Measurements from ENCODE around the gene ZNF467.

The ZNF467 gene

DNA sequence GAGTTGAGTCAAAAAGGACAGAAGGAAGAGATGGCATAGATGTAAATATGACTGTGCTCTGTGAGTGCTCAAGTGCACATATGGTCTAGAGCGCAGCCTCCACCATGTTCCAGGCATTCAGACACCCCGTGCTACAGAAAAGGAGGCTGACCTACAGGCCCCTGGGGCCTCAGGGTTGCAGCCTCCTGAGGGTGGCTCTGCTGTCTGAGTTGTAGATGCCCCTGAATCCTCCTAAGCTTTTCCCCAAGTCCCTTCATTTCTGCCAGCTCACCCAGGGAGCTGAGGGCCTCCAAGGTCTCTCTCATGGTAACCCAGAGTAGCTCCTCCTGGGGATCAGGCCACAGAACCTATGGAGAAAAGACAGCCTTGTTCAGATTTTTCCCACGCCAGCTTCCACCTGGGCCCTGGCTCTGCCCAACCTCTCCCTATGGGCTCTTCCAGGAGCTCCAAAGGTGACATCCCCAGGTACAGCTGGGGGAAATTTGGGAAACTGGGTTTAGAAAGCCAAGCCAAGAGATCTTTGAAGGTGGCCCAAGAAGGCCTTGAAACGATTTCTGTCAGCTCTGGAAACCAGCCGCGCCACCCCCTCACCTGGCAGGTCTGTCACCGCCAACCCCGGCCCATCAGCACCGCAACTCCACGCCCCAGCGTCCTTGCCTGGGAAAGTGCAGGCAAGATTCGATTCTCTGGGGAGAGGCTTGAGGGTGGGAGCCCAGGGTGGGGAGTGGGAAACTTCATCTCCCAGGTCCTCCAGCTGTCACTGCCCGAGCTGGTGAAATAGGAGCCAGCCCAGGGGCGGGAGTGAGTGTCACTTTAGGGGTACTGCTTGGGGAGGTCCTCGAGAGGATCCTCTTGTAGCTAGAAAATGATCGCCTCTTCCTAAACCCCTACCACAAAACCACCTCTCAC, 2.4 kb downstream of the ZNF467 start:
- DNase-seq (ENCODE audit: low read depth) = no peak

GRCh38 chr7:149769915-149770314, 3.5 kb downstream of the ZNF467 start:
- no peak for DNase-seq (ENCODE audit: low read depth)

DNA sequence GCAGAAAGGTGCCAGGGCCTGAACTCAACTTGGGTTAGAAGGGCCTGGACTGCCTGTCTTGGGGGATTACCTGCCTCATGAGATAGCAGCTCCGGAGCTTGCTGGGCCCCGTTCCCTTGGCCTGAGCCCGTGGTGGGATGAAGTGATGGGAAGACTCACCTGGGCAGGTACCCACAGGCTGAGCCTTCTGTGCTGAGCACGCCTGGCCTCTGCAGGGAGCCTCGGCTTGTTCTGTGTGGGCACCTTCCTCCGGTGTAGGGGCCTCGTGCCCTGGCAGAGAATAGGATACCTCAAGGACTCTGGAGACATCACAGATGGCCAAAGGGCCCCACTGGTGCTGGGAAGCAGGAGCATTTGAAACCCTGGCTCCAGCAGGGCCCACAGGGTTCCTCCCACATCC, 4.5 kb downstream of the ZNF467 start:
- no peak for DNase-seq (ENCODE audit: low read depth)

- DNase-seq (ENCODE audit: low read depth) = no peak
Observed at GRCh38 chr7:149767068-149767467, 6.3 kb downstream of the ZNF467 start.

- no peak for DNase-seq (ENCODE audit: low read depth)
Observed at GRCh38 chr7:149766135-149766675, 7.2 kb downstream of the ZNF467 start.

DNA sequence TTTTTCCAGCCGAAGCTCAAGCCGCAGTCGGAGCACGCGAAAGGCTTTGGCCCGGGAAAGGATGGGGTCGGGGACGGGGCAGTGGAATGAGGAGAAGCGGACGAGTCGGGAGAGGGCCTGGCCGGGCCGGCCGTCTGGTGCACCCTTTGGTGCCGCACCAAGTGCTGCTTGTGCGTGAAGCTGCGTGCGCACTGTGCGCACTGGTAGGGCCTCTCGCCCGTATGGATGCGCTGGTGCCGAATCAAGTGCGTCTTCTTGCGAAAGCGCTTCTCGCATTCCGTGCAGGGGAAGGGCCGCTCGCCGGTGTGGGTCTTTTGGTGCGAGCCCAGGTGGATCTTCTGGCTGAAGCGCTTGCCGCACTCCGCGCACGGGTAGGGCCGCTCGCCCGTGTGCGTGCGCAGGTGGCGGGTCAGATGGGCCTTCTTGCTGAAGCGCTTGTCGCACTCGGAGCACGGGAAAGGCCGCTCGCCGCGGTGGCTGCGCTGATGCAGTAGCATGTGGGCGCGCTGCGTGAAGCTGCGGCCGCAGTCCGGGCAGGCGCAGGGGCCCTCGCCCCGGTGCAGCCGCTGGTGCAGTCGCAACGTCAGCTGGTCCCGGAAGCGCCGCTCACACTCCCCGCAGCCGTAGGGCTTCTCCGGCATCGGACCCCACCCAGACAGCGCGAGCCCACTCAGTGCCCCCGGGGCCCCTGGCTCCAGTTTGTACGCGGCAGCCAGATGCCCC, 7.8 kb downstream of the ZNF467 start:
- no peak for DNase-seq (ENCODE audit: low read depth)

- no peak for DNase-seq (ENCODE audit: low read depth)
Observed at GRCh38 chr7:149764481-149765398, 8.6 kb downstream of the ZNF467 start.

- no peak for DNase-seq (ENCODE audit: low read depth)
Observed at GRCh38 chr7:149763563-149764240, 9.7 kb downstream of the ZNF467 start.

- no peak for DNase-seq (ENCODE audit: low read depth)
Observed at GRCh38 chr7:149762610-149763009, 10.8 kb downstream of the ZNF467 start.

DNA sequence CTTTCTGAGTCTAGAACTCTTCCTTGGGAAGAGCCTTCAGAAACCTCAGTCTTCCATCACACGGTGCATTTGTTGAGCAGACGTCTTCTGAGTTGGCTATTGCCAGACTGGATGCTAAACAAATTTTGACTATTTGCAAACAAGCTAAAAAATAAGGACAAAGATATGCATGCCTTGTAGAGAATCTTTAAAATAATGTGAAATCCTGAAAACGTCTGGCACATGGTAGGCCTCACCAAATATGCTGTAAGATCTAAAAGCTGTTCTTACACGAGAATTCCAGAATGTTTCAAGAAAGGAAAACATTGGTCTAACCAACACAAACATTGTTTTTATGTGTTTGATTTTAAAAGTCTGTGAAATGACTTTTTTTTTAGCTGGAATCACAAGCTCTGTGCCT, 11.3 kb downstream of the ZNF467 start:
- DNase-seq (ENCODE audit: low read depth) = no peak

GRCh38 chr7:149761307-149761706, 12.1 kb downstream of the ZNF467 start:
- DNase-seq (ENCODE audit: low read depth) = no peak

DNA sequence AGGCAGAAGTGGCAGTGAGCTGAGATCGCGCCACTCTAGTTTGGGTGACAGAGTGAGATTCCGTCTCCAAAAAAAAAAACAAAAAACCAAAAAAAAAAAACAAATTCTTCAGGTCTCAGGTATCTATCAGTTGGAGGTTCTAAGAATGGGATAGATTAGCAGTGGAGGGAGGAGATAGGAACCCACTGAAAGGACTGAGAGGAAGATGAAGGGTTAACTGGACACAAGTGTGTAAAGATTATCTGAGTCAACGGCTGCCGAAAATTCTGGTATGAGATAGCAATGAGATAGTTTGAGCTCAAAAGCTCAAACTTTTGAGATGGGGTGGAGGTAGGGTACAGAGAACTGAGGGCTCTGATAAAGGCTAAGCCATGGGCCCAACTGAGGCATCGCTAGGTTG, 12.8 kb downstream of the ZNF467 start:
- no peak for DNase-seq (ENCODE audit: low read depth)

GRCh38 chr7:149759093-149759860, 14.1 kb downstream of the ZNF467 start:
- no peak for DNase-seq (ENCODE audit: low read depth)

DNA sequence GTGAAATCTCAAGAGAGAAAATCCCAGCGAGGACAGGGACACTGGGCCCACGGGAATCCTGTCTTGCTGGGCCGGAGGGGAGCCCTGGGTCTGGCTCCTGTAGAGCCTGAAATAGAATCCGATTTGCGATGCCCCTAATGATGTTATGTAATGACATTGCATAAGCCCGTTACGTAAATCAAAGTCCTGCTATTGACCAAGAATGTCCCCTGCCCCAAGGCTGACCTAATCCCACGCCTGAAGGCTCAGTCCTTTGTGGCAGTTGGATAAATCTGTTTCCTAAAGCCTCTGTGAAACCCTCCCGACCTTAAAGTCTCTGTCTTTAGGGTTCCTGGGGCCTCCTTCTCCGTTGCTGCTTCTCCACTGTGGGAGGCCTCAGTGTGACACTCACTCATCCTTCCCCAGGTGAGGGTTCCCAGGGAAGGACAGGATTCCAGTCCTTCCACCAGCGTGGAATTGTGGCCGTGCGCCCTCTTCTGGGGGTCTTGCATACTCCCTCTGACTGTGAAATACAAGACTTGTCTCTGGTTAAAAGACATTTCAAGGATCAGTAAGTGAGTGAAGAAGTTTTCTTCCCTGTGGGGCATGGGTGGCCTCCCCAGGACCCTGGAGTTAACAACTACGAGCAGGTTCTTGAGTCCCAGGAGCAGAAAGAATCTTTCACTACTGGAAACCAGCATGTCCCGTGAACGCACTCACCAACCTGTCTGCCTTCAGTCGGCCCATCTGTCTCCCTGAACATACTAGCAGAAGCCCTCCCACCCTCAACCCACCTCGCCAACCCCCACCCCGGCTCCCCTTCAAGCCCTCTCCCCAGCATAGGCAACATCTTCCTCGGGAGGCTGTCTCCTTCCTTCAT, 19.8 kb downstream of the ZNF467 start:
- DNase-seq (ENCODE audit: low read depth) = no peak

DNA sequence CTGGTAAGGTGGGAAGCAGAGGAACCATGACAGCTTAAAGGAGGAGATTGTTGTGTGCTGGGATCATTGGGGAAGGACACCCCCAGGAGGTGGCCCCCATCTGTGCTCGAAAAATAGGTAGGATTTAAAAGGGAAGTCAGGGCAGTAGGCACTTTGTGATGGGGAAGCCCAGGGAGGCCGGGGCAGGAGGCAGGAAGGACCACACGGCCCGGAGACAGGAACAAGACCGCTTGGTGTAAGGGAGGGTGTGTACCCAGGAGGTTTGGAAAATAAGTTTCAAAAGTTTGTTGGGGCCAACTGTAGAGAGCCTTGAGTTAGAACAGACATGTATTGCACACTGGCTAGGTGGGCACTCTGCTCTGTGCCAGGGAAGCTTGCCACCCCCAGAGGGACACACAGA, 20.7 kb downstream of the ZNF467 start:
- no peak for DNase-seq (ENCODE audit: low read depth)

DNA sequence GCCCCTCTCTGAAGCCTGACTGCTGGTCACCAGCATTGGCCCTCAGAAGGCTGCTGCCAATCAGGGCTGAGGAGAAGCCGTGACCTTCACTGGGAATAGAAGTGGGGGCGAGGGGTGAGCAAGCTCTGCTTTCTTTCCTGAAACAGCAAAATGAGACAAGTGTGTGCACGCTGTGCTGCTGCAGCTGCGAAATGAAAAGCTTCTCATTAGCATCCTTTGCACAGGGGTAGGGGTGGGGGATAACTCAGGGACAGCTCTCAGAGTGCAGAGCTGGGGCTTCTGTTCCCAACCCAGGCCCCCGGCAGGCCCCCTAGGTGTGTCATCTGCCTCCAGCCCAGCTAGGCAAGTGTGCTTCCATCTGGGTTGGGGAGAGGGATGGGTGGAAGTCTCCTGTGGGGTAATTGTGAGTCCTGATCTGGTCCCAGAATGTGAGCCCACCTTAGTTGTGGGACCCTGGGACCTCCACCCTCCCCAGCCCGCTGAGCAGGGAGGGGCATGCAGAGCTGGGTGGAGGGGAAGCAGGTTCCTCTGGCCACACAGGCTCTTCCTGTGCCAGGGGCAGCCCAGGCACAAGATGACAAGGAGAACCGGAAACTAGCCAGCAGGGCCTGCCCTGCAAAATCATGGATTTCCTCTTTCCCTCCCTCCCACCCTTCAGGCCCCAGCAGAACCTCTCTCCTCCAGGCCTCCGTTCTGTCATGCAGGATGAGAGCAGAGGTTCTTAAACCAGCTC, 22.2 kb downstream of the ZNF467 start:
- DNase-seq (ENCODE audit: low read depth) = no peak

- DNase-seq (ENCODE audit: low read depth) = no peak
Observed at GRCh38 chr7:149750122-149750845, 23.1 kb downstream of the ZNF467 start.

Data from stimulated activated CD8-positive, alpha-beta memory T cell treated with anti-CD3 and anti-CD28 coated beads, Interleukin-7, amount 100 ng/mL, for 24 hours (primary cell).